Measurements from ENCODE around the gene CELSR1.

The CELSR1 gene

DNA sequence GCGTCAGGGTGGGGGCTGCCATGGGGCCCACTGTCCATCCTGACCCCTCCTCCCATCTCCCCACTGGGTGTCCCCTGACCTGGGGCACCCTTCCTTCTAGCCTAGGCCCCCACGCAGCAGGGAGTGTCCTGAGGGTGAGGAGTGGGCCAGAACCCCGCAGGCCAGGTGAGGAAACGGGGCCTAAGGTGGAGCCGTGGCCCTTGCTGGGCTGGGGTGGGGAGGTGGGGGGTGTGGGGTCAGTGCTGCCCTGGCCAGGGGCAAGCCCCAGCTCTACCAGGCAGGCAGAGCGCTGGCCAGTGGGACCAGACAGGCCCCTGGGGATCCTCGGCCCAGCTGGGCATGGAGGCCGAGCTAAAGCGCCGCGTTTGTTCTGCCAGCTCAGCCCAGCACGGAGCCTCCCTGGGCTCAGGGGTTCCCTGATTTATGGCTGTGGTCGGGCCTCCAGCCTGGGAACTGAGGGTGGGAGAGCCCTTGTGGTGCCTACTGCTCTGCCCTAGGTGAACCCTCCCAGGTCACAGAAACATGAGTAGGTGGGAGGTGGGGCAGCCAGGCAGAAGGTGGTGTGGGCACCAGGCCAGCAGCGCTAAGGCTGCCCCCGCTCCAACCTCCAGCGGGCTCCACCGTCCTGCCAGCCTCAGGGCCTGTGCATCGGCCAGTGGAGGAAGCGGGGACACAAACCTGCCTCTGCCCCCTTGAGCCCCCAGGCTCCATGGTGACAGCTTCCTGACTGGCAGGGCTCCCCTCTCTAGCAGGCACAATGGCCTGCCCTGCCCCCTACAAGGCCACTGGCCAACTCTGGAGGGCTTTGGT lies 179.5 kb downstream of the CELSR1 start:
- H3K4me3 ChIP-seq (ENCODE audit: low read length), result no peak overlapping the region
- no peaks in the 10 kb centered on the region for H3K4me1 ChIP-seq (ENCODE audit: insufficient read depth, low read length)
- H3K27me3 ChIP-seq (ENCODE audit: insufficient read depth, low read length), result no peaks in the 10 kb centered on the region
- peaks cover 46% of the 10 kb centered on the region for H3K36me3 ChIP-seq (ENCODE audit: insufficient read depth, low read length)
- no peak overlapping the region for H2AFZ ChIP-seq (ENCODE audit: low read depth, low read length)
- peaks cover 8% of the 10 kb centered on the region for H3K9me3 ChIP-seq (ENCODE audit: low read length)

- no peaks in the 10 kb centered on the region for H3K4me1 ChIP-seq (ENCODE audit: insufficient read depth, low read length)
- H2AFZ ChIP-seq (ENCODE audit: low read depth, low read length), result no peak overlapping the region
- H3K9me3 ChIP-seq (ENCODE audit: low read length), result peaks cover 8% of the 10 kb centered on the region
- no peak overlapping the region for H3K4me3 ChIP-seq (ENCODE audit: low read length)
- no peaks in the 10 kb centered on the region for H3K27me3 ChIP-seq (ENCODE audit: insufficient read depth, low read length)
- H3K36me3 ChIP-seq (ENCODE audit: insufficient read depth, low read length), result peaks cover 57% of the 10 kb centered on the region
Observed at GRCh38 chr22:46356496-46357480, 180.6 kb downstream of the CELSR1 start.

GRCh38 chr22:46355996-46356471 lies 181.4 kb downstream of the CELSR1 start:
- peaks cover 8% of the 10 kb centered on the region for H3K9me3 ChIP-seq (ENCODE audit: low read length)
- no peak overlapping the region for H2AFZ ChIP-seq (ENCODE audit: low read depth, low read length)
- H3K4me3 ChIP-seq (ENCODE audit: low read length), result no peak overlapping the region
- H3K27me3 ChIP-seq (ENCODE audit: insufficient read depth, low read length), result no peaks in the 10 kb centered on the region
- no peaks in the 10 kb centered on the region for H3K4me1 ChIP-seq (ENCODE audit: insufficient read depth, low read length)
- H3K36me3 ChIP-seq (ENCODE audit: insufficient read depth, low read length), result peaks cover 62% of the 10 kb centered on the region

- no peaks in the 10 kb centered on the region for H3K27me3 ChIP-seq (ENCODE audit: insufficient read depth, low read length)
- H3K4me3 ChIP-seq (ENCODE audit: low read length), result no peak overlapping the region
- H3K36me3 ChIP-seq (ENCODE audit: insufficient read depth, low read length), result peaks cover 67% of the 10 kb centered on the region
- H2AFZ ChIP-seq (ENCODE audit: low read depth, low read length), result no peak overlapping the region
- H3K4me1 ChIP-seq (ENCODE audit: insufficient read depth, low read length), result no peaks in the 10 kb centered on the region
- peaks cover 4% of the 10 kb centered on the region for H3K9me3 ChIP-seq (ENCODE audit: low read length)
Observed at GRCh38 chr22:46355369-46355995, 181.9 kb downstream of the CELSR1 start.

- H3K4me3 ChIP-seq (ENCODE audit: low read length), result no peak overlapping the region
- H3K27me3 ChIP-seq (ENCODE audit: insufficient read depth, low read length), result no peaks in the 10 kb centered on the region
- peaks cover under 1% of the 10 kb centered on the region for H3K9me3 ChIP-seq (ENCODE audit: low read length)
- no peaks in the 10 kb centered on the region for H3K4me1 ChIP-seq (ENCODE audit: insufficient read depth, low read length)
- H2AFZ ChIP-seq (ENCODE audit: low read depth, low read length), result no peak overlapping the region
- H3K36me3 ChIP-seq (ENCODE audit: insufficient read depth, low read length), result peaks cover 67% of the 10 kb centered on the region
Observed at GRCh38 chr22:46354993-46355305, 182.5 kb downstream of the CELSR1 start.

DNA sequence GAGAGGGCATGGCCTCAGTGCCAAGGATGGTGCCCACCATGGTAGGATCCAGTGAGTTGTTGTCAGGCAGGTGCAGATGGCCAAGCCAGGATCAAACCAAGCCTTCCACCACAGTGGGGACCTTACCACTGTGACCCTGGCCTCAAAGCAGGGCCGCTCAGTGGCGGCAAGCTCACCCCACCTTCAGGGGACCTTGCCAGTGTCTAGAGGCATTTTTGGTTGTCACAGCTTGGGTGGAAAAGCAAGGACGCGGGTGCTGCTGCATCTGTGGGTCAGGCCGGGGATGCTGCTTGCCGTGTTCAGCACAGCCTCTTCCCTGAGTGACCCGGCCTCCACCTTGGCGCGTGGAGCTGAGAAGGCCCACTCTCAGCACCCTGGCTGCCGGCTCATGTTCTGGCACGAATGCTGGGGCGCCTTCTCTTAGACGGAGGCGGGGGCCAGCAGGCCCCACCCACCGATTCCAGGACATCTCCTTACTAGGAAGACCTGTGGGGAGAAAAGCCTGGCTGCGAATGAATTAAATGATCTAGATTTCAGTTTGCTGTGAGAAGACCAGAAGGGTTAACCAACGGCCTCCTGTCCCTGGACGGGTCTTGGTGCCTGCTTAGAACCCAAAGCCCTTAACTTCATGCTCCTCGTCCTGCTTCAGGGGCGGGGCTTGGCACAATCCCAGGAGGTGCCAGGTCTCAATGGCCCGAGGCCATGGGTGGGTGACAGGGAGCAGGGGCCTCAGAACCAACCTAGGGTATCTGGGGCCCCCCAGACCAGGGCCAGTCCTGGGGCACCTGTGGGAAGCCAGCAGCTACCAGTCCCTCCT lies 183.0 kb downstream of the CELSR1 start:
- Histone ChIP-seq H2AFZ (ENCODE audit: low read depth, low read length) (no peak overlapping the region), H3K27me3 (ENCODE audit: insufficient read depth, low read length) (no peaks in the 10 kb centered on the region), H3K4me3 (ENCODE audit: low read length) (no peak overlapping the region), H3K9me3 (ENCODE audit: low read length) (no peaks in the 10 kb centered on the region), H3K36me3 (ENCODE audit: insufficient read depth, low read length) (peaks cover 69% of the 10 kb centered on the region), H3K4me1 (ENCODE audit: insufficient read depth, low read length) (no peaks in the 10 kb centered on the region)

- Histone ChIP-seq H3K36me3 (ENCODE audit: insufficient read depth, low read length) (peaks cover 70% of the 10 kb centered on the region), H3K4me1 (ENCODE audit: insufficient read depth, low read length) (no peaks in the 10 kb centered on the region), H3K27me3 (ENCODE audit: insufficient read depth, low read length) (no peaks in the 10 kb centered on the region), H3K9me3 (ENCODE audit: low read length) (no peaks in the 10 kb centered on the region), H2AFZ (ENCODE audit: low read depth, low read length) (no peak overlapping the region), H3K4me3 (ENCODE audit: low read length) (no peak overlapping the region)
Observed at GRCh38 chr22:46353483-46354105, 183.8 kb downstream of the CELSR1 start.

DNA sequence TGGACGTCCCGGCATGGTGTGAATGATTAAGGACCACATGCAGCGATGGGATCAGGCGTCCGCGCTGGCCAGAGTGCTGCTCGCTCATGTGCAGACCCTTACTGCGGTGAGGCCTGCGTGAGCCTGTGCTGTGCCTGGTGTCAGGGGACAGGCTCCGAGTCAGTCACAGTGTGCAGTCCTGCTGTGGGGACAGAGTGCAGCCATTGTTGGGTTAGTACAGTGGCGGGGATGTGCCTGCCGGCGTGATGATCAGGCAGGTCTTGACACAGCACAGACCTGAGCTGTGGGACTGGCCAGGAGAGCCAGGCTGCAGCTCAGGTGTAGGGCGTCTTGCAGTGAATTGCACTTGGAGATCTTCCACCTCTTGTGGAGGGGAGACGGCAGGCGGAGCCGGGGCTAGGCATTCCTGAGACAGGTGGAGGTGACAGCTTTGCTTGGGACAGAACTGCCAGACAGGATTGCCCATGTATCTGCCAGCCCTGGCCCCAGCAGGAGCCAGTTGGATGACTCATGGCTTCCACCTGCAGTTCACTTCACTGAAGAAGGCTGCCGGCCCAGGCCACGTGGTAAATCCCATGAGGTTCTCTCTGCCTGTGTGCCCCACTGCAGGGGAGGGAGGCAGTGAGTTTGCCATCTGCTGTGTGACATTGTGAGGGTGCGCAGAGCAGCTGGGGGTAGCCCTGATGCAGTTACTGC lies 184.6 kb downstream of the CELSR1 start:
- H3K9me3 ChIP-seq (ENCODE audit: low read length), result no peaks in the 10 kb centered on the region
- no peaks in the 10 kb centered on the region for H3K4me1 ChIP-seq (ENCODE audit: insufficient read depth, low read length)
- H3K4me3 ChIP-seq (ENCODE audit: low read length), result no peak overlapping the region
- no peak overlapping the region for H2AFZ ChIP-seq (ENCODE audit: low read depth, low read length)
- peaks cover 70% of the 10 kb centered on the region for H3K36me3 ChIP-seq (ENCODE audit: insufficient read depth, low read length)
- H3K27me3 ChIP-seq (ENCODE audit: insufficient read depth, low read length), result no peaks in the 10 kb centered on the region

DNA sequence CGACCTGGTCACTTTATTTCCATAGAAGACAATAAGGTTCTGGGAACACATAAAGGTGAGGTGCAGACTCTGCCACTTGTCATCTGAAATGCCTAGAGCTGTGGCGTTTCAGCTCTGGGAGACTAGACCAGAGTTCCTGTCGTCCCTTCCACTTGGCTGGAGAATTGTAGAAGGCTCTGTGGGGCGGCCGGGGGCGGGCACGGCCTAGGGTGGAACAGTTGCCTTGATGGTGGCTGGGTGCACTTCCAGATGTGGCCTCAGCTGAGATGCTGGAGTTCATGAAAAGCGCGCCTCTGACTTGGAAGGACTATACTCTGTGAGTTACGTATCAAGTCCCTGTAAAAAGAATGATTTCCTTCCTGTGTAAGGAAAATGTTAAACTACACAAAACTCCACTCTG lies 185.1 kb downstream of the CELSR1 start:
- Histone ChIP-seq H3K4me1 (ENCODE audit: insufficient read depth, low read length) (no peaks in the 10 kb centered on the region), H3K27me3 (ENCODE audit: insufficient read depth, low read length) (no peaks in the 10 kb centered on the region), H3K4me3 (ENCODE audit: low read length) (no peak overlapping the region), H3K9me3 (ENCODE audit: low read length) (no peaks in the 10 kb centered on the region), H2AFZ (ENCODE audit: low read depth, low read length) (no peak overlapping the region), H3K36me3 (ENCODE audit: insufficient read depth, low read length) (peaks cover 72% of the 10 kb centered on the region)

GRCh38 chr22:46351767-46352166 lies 185.7 kb downstream of the CELSR1 start:
- peaks cover 74% of the 10 kb centered on the region for H3K36me3 ChIP-seq (ENCODE audit: insufficient read depth, low read length)
- no peaks in the 10 kb centered on the region for H3K4me1 ChIP-seq (ENCODE audit: insufficient read depth, low read length)
- H3K27me3 ChIP-seq (ENCODE audit: insufficient read depth, low read length), result no peaks in the 10 kb centered on the region
- no peak overlapping the region for H2AFZ ChIP-seq (ENCODE audit: low read depth, low read length)
- H3K4me3 ChIP-seq (ENCODE audit: low read length), result no peak overlapping the region
- no peaks in the 10 kb centered on the region for H3K9me3 ChIP-seq (ENCODE audit: low read length)

DNA sequence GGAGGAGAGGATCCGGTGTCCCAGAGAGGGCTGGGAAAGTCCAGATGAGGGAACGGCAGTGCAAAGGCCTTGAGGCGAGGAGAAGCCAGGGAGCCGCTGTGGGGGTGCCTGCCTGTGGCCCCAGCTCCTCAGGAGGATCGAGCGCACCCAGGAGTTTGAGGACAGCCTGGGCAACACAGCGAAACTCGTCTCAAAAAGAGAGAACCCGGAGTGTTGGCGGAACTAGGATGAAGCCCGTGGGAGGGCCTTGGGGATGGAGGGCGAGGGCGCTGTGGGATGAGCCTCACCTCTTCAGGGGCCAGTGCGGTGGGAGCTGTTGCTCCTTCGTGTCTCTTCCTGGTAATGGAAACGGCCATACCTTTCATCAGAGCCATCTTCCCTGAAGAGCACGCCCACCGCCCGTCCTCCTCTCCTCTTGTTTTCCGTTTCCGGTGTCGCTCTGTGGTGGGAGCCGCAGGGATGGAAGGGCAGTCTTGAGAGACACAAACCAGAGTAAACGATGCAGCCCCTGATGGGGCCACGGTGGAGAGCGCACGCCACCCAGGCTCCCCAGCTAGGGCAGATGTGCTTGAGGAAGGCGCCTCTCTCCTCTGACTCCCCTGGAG lies 186.2 kb downstream of the CELSR1 start:
- H3K27me3 ChIP-seq (ENCODE audit: insufficient read depth, low read length), result no peaks in the 10 kb centered on the region
- no peaks in the 10 kb centered on the region for H3K4me1 ChIP-seq (ENCODE audit: insufficient read depth, low read length)
- no peak overlapping the region for H2AFZ ChIP-seq (ENCODE audit: low read depth, low read length)
- H3K9me3 ChIP-seq (ENCODE audit: low read length), result no peaks in the 10 kb centered on the region
- peaks cover 79% of the 10 kb centered on the region for H3K36me3 ChIP-seq (ENCODE audit: insufficient read depth, low read length)
- H3K4me3 ChIP-seq (ENCODE audit: low read length), result no peak overlapping the region

Measured in neuron (in vitro differentiated cells).